Measurements from ENCODE around the gene CDSN.
A peak's percentile ranks its signal among the peaks of the same experiment; 100 is the strongest.

Gene CDSN

DNA sequence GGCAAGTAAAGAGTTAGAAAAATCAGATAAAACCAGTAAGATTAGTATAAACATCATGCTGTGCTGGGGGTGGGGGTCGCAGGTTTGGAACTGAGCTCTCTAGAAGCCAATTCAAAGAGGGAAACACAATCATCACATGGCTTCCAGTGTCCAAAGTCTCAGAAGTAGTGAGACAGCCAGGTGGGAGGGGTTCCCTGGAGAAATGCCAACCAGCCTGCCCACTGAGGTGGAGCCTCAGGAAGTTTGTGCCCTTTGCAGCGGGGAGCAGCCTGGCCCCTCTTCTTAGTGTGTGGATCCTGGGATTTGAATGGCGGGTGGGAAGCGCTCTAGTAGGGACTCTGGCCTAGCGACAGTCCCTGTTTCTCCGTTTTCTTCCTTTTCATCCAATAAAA lies 29.3 kb downstream of the CDSN start:
- Histone ChIP-seq H3K4me1 (ENCODE audit: low read length) (peaks cover 11% of the 10 kb centered on the region), H3K27me3 (ENCODE audit: low read depth, low read length) (no peaks in the 10 kb centered on the region)

DNA sequence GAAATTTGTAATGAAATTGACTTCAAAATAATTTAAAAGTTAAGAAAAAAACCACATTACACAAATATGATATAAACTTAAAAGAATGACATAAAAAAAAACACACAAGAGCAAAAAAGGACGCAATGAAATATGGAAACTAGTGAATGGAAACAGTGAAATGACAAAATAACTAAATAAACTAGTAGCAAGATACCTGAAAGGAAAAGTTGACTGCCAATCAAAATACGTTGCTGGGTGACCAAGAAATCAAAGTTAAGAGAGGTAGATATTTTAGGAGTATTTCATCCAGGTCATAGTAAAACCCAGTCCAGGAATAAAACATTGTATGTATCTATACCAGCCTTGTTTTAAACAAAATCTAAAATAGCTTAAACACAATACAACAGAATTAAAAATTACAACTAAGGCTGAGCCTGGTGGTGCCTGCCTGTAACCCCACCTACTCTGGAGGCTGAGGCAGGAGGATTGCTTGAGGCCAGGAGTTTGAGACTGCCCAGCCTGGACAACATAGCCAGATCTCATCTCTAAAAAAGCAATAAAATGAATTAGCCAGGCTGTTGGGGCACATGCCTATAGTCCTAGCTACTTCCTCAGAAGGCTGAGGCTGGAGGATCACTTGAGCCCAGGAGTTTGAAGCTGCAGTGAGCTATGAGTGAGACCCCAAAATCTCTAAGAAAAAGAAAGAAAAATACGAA lies 29.8 kb downstream of the CDSN start:
- Histone ChIP-seq H3K27me3 (ENCODE audit: low read depth, low read length) (no peaks in the 10 kb centered on the region), H3K4me1 (ENCODE audit: low read length) (peaks cover 11% of the 10 kb centered on the region), H3K27ac (ENCODE audit: low read length) (no peak overlapping the region), H3K9ac (ENCODE audit: low read length) (no peak overlapping the region), H4K20me1 (ENCODE audit: insufficient read depth, low read length) (no peaks in the 10 kb centered on the region), H3K4me2 (ENCODE audit: low read length) (no peak overlapping the region), H3K79me2 (ENCODE audit: low read length) (no peaks in the 10 kb centered on the region), H2AFZ (ENCODE audit: low read depth, low read length) (no peak overlapping the region), H3K9me3 (ENCODE audit: insufficient read depth, low read length) (no peaks in the 10 kb centered on the region), H3K36me3 (replicated peaks; ENCODE audit: low read depth, low read length) (no peaks in the 10 kb centered on the region), H3K4me3 (ENCODE audit: low read length) (no peak overlapping the region)
- no peak for TF ChIP-seq EZH2phosphoT487 (IDR thresholded peaks at IDR 0.05; ENCODE audit: low read depth)
- TF ChIP-seq, protein P1, sequence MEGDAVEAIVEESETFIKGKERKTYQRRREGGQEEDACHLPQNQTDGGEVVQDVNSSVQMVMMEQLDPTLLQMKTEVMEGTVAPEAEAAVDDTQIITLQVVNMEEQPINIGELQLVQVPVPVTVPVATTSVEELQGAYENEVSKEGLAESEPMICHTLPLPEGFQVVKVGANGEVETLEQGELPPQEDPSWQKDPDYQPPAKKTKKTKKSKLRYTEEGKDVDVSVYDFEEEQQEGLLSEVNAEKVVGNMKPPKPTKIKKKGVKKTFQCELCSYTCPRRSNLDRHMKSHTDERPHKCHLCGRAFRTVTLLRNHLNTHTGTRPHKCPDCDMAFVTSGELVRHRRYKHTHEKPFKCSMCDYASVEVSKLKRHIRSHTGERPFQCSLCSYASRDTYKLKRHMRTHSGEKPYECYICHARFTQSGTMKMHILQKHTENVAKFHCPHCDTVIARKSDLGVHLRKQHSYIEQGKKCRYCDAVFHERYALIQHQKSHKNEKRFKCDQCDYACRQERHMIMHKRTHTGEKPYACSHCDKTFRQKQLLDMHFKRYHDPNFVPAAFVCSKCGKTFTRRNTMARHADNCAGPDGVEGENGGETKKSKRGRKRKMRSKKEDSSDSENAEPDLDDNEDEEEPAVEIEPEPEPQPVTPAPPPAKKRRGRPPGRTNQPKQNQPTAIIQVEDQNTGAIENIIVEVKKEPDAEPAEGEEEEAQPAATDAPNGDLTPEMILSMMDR (IDR thresholded peaks at IDR 0.05; ENCODE audit: low read depth, low read length): no peak

More for the DNA sequence above, 29.3 kb downstream of the CDSN start:
- no peak overlapping the region for H3K9ac ChIP-seq (ENCODE audit: low read length)
- no peaks in the 10 kb centered on the region for H3K79me2 ChIP-seq (ENCODE audit: low read length)
- no peak overlapping the region for H2AFZ ChIP-seq (ENCODE audit: low read depth, low read length)
- H3K27ac ChIP-seq (ENCODE audit: low read length): no peak overlapping the region
- no peak overlapping the region for H3K4me2 ChIP-seq (ENCODE audit: low read length)
- H3K36me3 ChIP-seq (replicated peaks; ENCODE audit: low read depth, low read length): no peaks in the 10 kb centered on the region
- H3K9me3 ChIP-seq (ENCODE audit: insufficient read depth, low read length): no peaks in the 10 kb centered on the region
- no peak overlapping the region for H3K4me3 ChIP-seq (ENCODE audit: low read length)
- TF ChIP-seq EZH2phosphoT487 (IDR thresholded peaks at IDR 0.05; ENCODE audit: low read depth): no peak
- TF ChIP-seq, protein P1 (IDR thresholded peaks at IDR 0.05; ENCODE audit: low read depth, low read length): no peak
- H4K20me1 ChIP-seq (ENCODE audit: insufficient read depth, low read length): no peaks in the 10 kb centered on the region

DNA sequence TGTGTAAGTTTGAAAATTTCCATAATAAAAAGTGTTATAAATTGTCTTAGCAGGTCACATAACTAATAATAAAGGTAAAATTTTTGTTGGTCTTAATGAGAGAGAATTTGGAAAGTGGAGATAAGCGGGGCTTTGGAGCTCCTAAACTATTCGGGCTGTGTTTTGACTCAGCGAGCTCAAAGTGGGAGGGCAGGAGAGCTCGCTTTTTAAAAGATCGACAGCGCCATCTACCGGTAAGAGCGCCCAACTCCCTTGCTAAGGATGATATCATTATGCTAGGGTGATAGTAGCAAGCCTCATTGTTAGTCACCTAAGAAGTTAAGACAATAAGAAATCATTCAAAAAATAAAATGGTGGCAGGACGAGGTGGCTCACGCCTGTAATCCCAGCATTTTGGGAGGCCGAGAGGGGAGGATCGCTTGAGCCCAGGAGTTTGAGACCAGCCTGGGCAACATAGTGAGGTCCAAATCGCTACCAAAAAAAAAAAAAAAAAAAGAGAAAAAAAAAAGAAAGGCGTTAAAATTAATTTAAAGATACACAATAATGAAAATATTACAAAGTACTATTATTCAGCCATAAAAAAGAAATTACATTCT lies 32.7 kb downstream of the CDSN start:
- TF ChIP-seq EZH2phosphoT487 (IDR thresholded peaks at IDR 0.05; ENCODE audit: low read depth): no peak
- TF ChIP-seq, protein P1 (IDR thresholded peaks at IDR 0.05; ENCODE audit: low read depth, low read length): peak; percentile 54
- Histone ChIP-seq H3K4me3 (ENCODE audit: low read length) (peak overlapping the region; percentile 28; the same call in 1 of the 2 replicates), H3K4me2 (ENCODE audit: low read length) (peak overlapping the region; percentile 40), H2AFZ (ENCODE audit: low read depth, low read length) (no peak overlapping the region), H3K79me2 (ENCODE audit: low read length) (no peaks in the 10 kb centered on the region), H4K20me1 (ENCODE audit: insufficient read depth, low read length) (no peaks in the 10 kb centered on the region), H3K9ac (ENCODE audit: low read length) (no peak overlapping the region), H3K27me3 (ENCODE audit: low read depth, low read length) (no peaks in the 10 kb centered on the region), H3K4me1 (ENCODE audit: low read length) (peaks cover 27% of the 10 kb centered on the region), H3K27ac (ENCODE audit: low read length) (no peak overlapping the region), H3K9me3 (ENCODE audit: insufficient read depth, low read length) (no peaks in the 10 kb centered on the region), H3K36me3 (replicated peaks; ENCODE audit: low read depth, low read length) (no peaks in the 10 kb centered on the region)

DNA sequence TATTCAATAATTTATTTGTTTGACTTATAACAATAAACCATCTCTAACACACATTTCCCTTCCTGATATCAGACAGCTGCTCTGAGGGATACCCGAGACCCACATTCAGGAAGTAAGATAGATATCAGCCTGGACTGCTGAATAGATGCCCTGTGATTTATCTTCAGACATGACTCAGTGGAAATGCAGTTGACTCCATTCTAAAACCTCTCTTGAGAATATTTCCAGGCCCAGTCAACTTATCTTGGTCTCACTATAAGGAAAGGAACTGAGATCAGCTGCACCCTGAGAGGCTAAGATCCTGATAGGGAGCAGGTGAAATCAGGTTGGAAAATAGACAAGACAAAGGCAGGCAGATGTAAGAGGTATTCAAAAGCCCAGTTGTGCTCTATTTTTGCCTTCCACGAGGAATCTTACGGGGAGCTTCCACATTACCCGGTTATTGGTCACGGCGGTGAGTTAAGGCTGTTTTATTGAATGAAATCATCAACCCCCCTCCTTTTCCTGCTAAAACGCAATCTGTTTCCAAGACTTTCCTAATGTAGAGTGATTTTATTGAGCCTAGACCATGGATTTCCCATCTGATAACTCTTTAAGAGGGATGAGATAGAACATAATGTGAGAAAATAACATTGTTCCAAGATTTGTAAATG lies 33.3 kb downstream of the CDSN start:
- no peak overlapping the region for H3K27ac ChIP-seq (ENCODE audit: low read length)
- no peaks in the 10 kb centered on the region for H3K9me3 ChIP-seq (ENCODE audit: insufficient read depth, low read length)
- H3K4me3 ChIP-seq (ENCODE audit: low read length): peak overlapping the region; percentile 28; the same call in 1 of the 2 replicates
- no peaks in the 10 kb centered on the region for H4K20me1 ChIP-seq (ENCODE audit: insufficient read depth, low read length)
- no peak for TF ChIP-seq EZH2phosphoT487 (IDR thresholded peaks at IDR 0.05; ENCODE audit: low read depth)
- TF ChIP-seq, protein P1 (IDR thresholded peaks at IDR 0.05; ENCODE audit: low read depth, low read length): no peak
- no peak overlapping the region for H3K9ac ChIP-seq (ENCODE audit: low read length)
- no peaks in the 10 kb centered on the region for H3K79me2 ChIP-seq (ENCODE audit: low read length)
- H3K4me1 ChIP-seq (ENCODE audit: low read length): peaks cover 33% of the 10 kb centered on the region
- H2AFZ ChIP-seq (ENCODE audit: low read depth, low read length): no peak overlapping the region
- H3K36me3 ChIP-seq (replicated peaks; ENCODE audit: low read depth, low read length): no peaks in the 10 kb centered on the region
- H3K4me2 ChIP-seq (ENCODE audit: low read length): peak overlapping the region; percentile 40
- 0 out of 2 replicates have a peak, but pooled peaks cover 3% of the 10 kb centered on the region for H3K27me3 ChIP-seq (ENCODE audit: low read depth, low read length)

All from OCI-LY3 (cell line).